ENCODE measurements around the gene ADCK2.

ADCK2 gene

DNA sequence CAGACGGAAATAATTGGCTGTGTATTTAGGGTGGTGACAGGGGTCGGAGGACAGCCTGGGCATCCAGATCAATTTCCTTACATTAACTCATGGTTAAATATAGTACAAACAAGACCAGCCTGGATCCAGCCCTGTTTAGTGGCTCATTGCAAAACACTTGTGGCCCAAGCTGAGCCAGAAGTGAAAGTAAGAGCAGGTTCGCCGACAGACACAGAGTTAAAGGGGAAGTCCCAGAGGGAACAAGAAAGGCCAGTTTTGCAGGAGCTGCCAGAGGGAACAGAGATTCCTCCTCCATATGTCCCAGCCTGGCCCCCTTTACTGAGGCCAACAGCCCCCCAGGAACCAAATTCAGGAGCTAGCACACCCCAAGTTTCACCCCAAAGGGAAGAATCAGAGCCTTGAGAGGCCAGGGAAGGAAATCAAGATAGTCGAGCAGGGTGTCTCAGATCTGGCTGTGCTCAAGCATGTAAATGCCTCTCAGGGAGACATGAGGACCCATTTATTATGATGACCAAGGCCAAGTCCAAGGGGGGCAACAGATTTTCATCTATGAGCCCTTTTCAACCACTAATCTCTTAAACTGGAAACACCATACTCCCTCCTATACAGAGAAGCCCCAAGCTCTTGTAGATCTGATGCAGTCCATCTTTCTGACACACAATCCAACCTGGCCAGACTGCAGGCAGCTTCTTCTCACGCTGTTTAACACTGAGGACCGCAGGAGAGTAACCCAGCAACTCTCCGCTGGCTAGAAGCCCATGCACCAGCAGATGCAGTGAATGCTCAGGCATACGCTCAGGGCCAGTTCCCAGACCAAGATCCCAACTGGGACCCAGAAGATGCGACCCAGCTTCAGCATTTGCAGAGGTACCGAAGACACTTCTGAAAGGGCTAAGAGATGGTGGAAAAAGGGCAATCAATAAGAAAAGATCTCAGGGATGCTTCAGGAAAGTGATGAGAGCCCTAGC lies 15.9 kb upstream of the ADCK2 start:
- TF ChIP-seq GATA2 (IDR thresholded peaks at IDR 0.05; ENCODE audit: low read depth, low read length) (no peak), GATA3 (IDR thresholded peaks at IDR 0.05; ENCODE audit: low read depth, low read length) (no peak)

DNA sequence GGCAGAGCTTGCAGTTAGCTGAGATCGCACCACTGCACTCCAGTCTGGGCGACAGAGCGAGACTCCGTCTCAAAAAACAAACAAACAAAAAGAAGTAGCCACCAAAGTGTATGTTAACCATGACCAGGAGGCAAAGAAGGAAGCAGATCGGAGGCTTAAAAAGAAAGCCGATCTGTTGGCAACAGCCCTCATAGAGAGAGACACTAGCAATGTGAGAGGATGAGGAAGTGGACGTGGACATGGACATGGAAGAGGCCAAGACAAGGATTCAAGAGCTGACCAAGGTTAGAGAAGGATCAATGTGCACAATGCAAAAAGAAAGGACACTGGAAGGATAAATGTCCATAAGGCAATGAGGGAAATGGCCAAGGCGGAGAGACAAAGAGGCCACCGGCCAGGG lies 14.9 kb upstream of the ADCK2 start:
- TF ChIP-seq GATA3 (IDR thresholded peaks at IDR 0.05; ENCODE audit: low read depth, low read length): no peak
- TF ChIP-seq GATA2 (IDR thresholded peaks at IDR 0.05; ENCODE audit: low read depth, low read length): no peak

- TF ChIP-seq GATA3 (IDR thresholded peaks at IDR 0.05; ENCODE audit: low read depth, low read length) (no peak), GATA2 (IDR thresholded peaks at IDR 0.05; ENCODE audit: low read depth, low read length) (no peak)
Observed at GRCh38 chr7:140659856-140660255, 12.9 kb upstream of the ADCK2 start.

- no peak for TF ChIP-seq GATA2 (IDR thresholded peaks at IDR 0.05; ENCODE audit: low read depth, low read length)
- TF ChIP-seq GATA3 (IDR thresholded peaks at IDR 0.05; ENCODE audit: low read depth, low read length): no peak
Observed at GRCh38 chr7:140661124-140661523, 11.6 kb upstream of the ADCK2 start.

GRCh38 chr7:140667476-140667875 lies 5.3 kb upstream of the ADCK2 start:
- TF ChIP-seq GATA3 (IDR thresholded peaks at IDR 0.05; ENCODE audit: low read depth, low read length): no peak
- no peak for TF ChIP-seq GATA2 (IDR thresholded peaks at IDR 0.05; ENCODE audit: low read depth, low read length)

DNA sequence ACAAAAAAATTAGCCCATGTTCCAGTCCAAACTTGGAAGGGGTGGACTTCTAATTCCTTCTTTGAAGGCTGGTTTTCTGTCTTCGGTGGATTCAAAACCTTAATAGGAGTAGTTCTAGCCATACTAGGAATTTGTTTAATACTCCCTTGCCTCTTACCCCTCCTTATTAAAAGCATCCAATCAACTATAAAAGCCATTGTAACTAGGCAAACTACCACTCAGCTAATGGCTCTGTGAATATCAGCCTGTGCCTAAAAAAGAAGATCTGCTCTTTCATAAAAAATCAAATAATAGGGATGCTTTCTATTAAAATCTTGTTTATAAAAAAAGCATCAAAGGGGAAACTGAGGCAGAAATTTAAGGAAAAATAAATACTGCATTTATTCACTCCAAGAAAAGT lies 4.1 kb upstream of the ADCK2 start:
- TF ChIP-seq GATA3 (IDR thresholded peaks at IDR 0.05; ENCODE audit: low read depth, low read length) (no peak), GATA2 (IDR thresholded peaks at IDR 0.05; ENCODE audit: low read depth, low read length) (no peak)

DNA sequence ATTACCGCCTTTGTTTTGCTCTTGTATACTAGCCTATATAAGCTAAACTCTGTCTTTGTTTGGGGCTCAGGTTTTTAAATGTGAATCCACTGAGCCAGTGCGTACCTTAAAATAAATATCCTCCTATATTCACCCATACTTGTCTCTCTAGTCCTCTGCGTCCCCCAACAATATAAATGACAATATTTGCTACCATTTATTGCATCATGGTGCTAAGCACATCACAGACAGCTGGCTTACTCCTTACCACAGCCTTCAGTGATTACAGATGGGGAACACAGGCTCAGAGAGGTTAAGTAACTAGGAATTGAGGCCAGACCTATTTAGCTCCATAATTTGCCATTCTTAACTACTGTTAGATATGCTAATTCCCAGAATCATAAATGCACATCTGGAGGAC lies 3.4 kb upstream of the ADCK2 start:
- TF ChIP-seq GATA2 (IDR thresholded peaks at IDR 0.05; ENCODE audit: low read depth, low read length) (no peak), GATA3 (IDR thresholded peaks at IDR 0.05; ENCODE audit: low read depth, low read length) (no peak)

DNA sequence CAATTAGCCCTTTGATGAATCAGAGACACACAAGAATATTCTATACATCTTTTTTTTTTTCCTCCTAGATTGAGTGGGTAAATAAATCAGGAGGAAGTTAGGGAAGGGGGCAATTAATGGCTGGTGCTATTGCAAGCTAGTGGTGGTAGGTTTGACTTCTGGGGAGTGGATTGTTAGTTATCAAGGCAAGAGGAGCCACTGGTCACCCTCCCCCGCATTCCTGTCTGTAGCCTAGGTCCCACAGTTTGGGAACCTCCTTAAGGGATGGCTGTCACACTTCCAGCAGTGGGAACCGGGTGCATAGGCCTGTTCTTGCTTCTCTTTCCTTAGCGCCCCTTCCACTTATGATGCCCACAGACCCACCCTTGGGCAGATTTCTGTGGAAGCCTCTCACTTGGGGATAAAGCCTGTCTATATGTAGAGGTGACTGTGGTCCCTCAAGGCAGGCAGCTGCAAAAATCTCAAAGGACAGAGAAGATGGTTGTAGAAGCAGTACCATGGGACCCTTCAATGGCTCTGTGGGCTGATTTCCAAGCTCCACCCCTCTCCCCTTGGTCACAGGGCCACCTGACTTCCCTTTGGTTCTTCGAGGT lies 2.3 kb upstream of the ADCK2 start:
- no peak for TF ChIP-seq GATA3 (IDR thresholded peaks at IDR 0.05; ENCODE audit: low read depth, low read length)
- no peak for TF ChIP-seq GATA2 (IDR thresholded peaks at IDR 0.05; ENCODE audit: low read depth, low read length)

- no peak for TF ChIP-seq GATA2 (IDR thresholded peaks at IDR 0.05; ENCODE audit: low read depth, low read length)
- TF ChIP-seq GATA3 (IDR thresholded peaks at IDR 0.05; ENCODE audit: low read depth, low read length): no peak
Observed at GRCh38 chr7:140671966-140672365, 779 bp upstream of the ADCK2 start.

DNA sequence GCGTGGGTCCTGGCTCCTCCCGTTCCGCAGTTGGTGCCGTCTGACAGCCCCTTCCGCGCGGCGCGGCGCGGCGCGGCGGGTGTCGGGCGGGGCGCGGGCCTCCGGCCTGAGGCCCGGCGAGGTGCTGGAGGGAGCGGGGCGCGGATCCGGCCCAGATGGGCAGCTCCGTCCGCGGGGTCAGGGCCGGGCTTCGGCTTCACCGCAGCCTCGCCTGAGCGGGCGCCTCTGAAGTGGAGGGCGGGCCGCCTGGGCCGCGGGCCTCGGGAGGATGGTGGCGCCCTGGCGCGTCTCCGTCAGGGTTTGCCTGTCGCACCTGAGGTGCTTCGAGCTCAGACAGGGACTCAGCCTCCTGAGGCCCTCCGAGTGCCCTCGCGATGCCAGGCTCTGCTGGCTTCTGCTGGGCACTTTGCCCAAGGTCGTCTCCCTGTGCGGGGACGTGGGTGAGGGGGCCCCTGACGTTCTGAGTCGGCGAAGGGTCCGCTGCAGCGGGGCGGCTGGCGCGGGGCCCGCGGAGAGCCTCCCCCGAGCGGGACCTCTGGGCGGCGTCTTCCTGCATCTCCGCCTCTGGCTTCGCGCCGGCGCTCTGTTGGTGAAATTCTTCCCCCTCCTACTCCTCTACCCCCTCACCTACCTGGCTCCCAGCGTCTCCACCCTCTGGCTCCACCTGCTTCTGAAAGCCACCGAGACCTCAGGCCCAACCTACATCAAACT lies 473 bp downstream of the ADCK2 start:
- TF ChIP-seq GATA2 (IDR thresholded peaks at IDR 0.05; ENCODE audit: low read depth, low read length): no peak
- no peak for TF ChIP-seq GATA3 (IDR thresholded peaks at IDR 0.05; ENCODE audit: low read depth, low read length)

- TF ChIP-seq GATA3 (IDR thresholded peaks at IDR 0.05; ENCODE audit: low read depth, low read length) (no peak), GATA2 (IDR thresholded peaks at IDR 0.05; ENCODE audit: low read depth, low read length) (no peak)
Observed at GRCh38 chr7:140673774-140674155, 1.0 kb downstream of the ADCK2 start.

DNA sequence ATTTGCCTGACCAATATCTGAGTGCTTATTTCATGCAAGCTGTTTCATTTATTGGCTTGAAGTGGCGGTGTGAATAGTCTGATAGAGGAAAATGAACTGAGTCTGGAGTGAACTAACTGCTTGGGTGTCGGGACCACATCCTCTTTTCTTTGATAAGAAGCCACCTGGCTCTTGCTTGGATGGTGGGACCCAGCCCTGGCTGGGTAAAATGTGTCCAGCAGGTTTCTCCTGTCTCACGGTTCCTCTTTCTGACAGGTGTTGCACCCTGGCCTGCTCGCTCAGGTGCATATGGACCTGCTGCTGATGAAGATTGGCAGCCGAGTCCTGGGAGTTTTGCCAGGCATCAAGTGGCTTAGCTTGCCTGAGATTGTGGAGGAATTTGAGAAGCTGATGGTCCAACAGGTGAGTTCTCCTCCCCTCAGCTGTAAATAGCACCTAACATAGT lies 1.6 kb downstream of the ADCK2 start:
- TF ChIP-seq GATA2 (IDR thresholded peaks at IDR 0.05; ENCODE audit: low read depth, low read length) (no peak), GATA3 (IDR thresholded peaks at IDR 0.05; ENCODE audit: low read depth, low read length) (no peak)

GRCh38 chr7:140674899-140675701 lies 2.4 kb downstream of the ADCK2 start:
- TF ChIP-seq GATA3 (IDR thresholded peaks at IDR 0.05; ENCODE audit: low read depth, low read length): no peak
- no peak for TF ChIP-seq GATA2 (IDR thresholded peaks at IDR 0.05; ENCODE audit: low read depth, low read length)

DNA sequence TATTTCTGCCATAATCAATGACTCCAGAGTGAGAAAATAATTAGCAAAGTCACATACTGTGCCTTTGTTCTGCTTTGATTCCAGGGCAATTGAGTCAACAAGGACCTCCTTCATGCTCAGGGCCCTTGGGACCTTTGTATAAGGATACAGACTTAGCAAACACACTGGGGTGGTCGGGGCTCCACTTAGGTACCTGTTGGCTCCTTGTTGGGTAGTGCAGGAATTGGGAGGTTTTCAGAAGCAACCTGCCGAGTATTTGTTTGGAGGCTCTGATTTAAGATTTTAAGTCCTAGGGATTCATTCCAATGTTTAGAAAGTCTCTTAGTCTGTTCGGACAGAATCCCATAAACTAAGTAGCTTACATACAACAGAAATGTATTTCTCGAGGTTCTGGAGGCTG lies 3.0 kb downstream of the ADCK2 start:
- TF ChIP-seq GATA2 (IDR thresholded peaks at IDR 0.05; ENCODE audit: low read depth, low read length): no peak
